Adipose tissue (tissue), 3 donors: ENCODE data around the gene TP53BP1. TPM values are rescaled to one million over a fixed set of nuclear protein-coding genes. Genes with fewer than 3 reads are reported as not detected.

Experiments
- H3K27ac ChIP-seq: one replicate; pipeline ENCODE4 v1.5.1; 2013; ENCODE audit warnings: low read depth, low read length
- WGBS, 3 donors: extraction: QIAGEN DNeasy Blood & Tissue Kit; methylation state at CpG; one replicate each; pipeline ENCODE4 v1.1.7; 2013; 5-methylcytosine and 5-hydroxymethylcytosine counted together
- polyA plus RNA-seq, 3 donors: library from polyadenylated mRNA; stranded (reverse); fragments of 200-250 nt; gene quantifications; one replicate each; pipeline ENCODE4 v1.2.3, GENCODE V29; 2013
- donor health status: healthy with polysubstance abuse.
- donor health status: Bipolar disorder and iron deficiency.
- donor health status: healthy.

TP53BP1 gene
- polyA plus RNA-seq, 3 donors, result 5.2 to 8.6 (median 5.5) TPM

- 73 to 89% (median 83%) methylated on average over 1 of the region's 1 CpG for WGBS, 3 donors
- no peak overlapping the region for H3K27ac ChIP-seq
Measured at GRCh38 chr15:43508421-43508820, 15.5 kb upstream of the TP53BP1 start.

DNA sequence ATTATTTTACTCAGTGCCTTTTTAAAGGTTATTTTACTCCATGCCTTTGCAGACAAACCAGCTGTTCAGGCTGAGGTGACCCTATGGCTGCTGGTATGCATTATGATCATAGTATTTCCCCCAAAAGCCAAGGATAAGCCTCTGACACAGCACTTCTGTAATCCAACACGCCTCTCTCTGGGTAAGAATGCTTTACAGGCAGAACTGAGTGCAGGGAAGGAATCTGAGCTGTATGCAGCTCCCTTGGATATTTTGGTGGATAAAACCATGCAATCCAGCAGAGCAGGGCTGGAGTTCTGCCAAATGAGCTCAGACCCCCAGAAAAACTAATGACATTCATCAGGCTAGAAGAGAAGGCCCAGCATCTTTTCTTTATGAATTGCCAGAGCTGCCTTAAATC, 12.8 kb upstream of the TP53BP1 start:
- no peak overlapping the region for H3K27ac ChIP-seq
- 48 to 71% (median 58%) methylated on average over 1 of the region's 1 CpG for WGBS, 3 donors

GRCh38 chr15:43499635-43500034, 6.7 kb upstream of the TP53BP1 start:
- WGBS, 3 donors, result 89 to 91% (median 91%) methylated on average over 1 of the region's 1 CpG
- no peak overlapping the region for H3K27ac ChIP-seq

DNA sequence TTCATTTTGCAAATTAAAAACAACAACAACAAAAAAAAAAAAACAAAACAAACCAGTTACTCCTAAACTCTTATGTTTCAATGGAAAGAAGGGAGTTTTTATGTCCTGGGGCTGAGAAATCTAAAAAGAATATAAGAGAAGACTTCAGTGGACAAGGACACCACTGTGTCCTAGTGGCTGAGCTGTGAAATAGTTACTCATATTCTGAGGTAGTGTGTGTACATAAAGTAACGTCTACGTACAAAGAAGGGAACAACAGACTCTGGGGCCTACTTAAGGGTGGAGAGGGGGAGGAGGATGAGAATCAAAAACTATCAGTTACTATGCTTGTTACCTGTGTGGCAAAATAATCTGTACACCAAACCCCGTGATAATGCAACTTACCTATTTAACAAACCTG, 6.0 kb upstream of the TP53BP1 start:
- H3K27ac ChIP-seq, result no peak overlapping the region
- WGBS, 3 donors, result 69% methylated on average over 3 of the region's 3 CpGs

GRCh38 chr15:43493703-43494472, 932 bp upstream of the TP53BP1 start:
- H3K27ac ChIP-seq, result no peak overlapping the region
- 66 to 73% (median 67%) methylated on average over 7 of the region's 7 CpGs for WGBS, 3 donors

- no peak overlapping the region for H3K27ac ChIP-seq
Measured at GRCh38 chr15:43492266-43492665, 690 bp downstream of the TP53BP1 start.

GRCh38 chr15:43489191-43489590, 3.8 kb downstream of the TP53BP1 start:
- 9 to 10% (median 10%) methylated on average over 1 of the region's 1 CpG for WGBS, 3 donors
- H3K27ac ChIP-seq, result no peak overlapping the region

More at GRCh38 chr15:43492266-43492665, 690 bp downstream of the TP53BP1 start:
- 6 to 14% (median 11%) methylated on average over 7 of the region's 7 CpGs for WGBS, 3 donors

- 87 to 88% (median 87%) methylated on average over 3 of the region's 3 CpGs for WGBS, 3 donors
- no peak overlapping the region for H3K27ac ChIP-seq
Measured at GRCh38 chr15:43488790-43489189, 4.2 kb downstream of the TP53BP1 start.

GRCh38 chr15:43487271-43487895, 5.6 kb downstream of the TP53BP1 start:
- no peak overlapping the region for H3K27ac ChIP-seq
- WGBS, 3 donors, result 89 to 96% (median 95%) methylated on average over 6 of the region's 6 CpGs

DNA sequence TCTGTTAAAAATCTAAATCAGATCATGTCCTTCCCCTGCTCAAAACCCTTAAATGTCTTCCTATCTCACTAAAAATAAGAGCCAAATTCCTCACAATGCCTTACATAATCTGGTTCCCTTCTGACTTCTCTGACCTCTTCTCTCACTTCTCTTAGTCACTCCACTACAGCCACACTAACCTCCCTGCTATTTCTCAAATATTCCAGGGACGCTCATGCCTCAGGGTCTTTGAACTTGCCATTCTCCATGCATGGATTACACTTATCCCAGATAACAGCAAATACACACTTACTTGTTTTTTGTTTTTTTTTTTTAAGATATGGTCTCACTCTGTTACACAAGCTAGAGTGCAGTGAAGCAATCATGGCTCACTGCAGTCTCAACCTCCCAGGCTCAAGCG, 8.5 kb downstream of the TP53BP1 start:
- 88 to 95% (median 94%) methylated on average over 2 of the region's 2 CpGs for WGBS, 3 donors
- no peak overlapping the region for H3K27ac ChIP-seq

DNA sequence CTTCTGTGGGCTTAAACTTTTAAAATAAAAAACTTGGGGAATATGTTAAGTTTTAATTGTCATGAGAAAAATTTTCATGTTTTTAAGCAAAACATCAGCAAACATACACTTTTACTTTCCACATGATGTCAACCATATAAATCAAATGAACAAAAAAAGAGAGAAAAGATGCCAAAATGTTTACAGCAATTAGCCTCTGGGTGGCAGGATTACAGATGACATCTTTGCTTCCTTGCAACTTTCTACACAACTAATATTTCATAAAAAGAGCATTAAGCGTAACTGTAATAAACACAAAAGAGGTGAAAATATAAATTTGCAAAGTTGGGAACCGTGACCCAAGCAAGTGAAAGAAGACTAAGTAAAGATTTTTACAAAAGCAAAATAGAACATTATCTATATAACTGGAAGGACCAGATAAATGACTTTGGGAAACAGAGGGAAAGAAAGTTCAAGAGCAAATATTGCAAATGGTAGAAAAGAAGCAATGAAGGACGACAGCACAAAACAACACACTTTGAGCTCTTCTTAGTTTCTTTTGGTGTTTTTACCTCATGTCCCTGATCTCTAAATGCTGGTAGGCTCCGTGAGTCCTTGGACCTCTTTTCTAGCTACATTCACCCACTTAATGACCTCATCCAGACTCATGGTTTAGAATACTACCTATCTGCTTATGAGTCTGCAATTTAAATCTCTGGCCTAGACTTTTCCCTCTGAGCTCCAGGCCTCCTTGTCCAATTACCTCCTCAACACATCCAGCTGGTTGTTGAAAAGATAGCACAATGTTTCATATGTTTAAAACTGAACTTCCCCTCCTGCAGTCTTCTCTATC, 9.4 kb downstream of the TP53BP1 start:
- H3K27ac ChIP-seq, result no peak overlapping the region
- 71 to 74% (median 71%) methylated on average over 4 of the region's 4 CpGs for whole genome bisulfite sequencing, 3 donors

- H3K27ac ChIP-seq, result no peak overlapping the region
- 95 to 97% (median 96%) methylated on average over 15 to 25 of the region's 25 CpGs for WGBS, 3 donors
Measured at GRCh38 chr15:43473885-43474284, 19.1 kb downstream of the TP53BP1 start.

GRCh38 chr15:43471975-43472374, 21.0 kb downstream of the TP53BP1 start:
- no peak overlapping the region for H3K27ac ChIP-seq

DNA sequence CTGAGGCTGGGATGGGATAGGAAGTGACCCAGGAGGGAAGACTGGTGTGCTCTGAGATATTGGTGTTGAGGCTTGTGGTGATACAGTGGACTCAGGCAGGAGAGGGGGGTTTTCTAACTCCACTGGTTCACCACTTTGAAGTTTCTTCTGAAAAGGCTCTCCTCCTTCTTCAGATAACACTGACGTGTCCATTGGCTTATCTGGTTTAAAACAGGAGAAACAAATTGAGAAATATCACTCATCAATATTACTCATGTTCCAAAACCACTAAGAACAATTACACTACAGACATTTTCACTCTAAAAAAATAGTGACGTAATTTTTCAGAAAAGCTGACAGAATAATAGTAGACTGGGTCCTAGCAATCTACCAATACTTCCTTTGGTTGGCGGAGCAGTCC, 23.1 kb downstream of the TP53BP1 start:
- H3K27ac ChIP-seq, result no peak overlapping the region
- WGBS, 3 donors, result 78 to 86% (median 85%) methylated on average over 3 of the region's 3 CpGs

DNA sequence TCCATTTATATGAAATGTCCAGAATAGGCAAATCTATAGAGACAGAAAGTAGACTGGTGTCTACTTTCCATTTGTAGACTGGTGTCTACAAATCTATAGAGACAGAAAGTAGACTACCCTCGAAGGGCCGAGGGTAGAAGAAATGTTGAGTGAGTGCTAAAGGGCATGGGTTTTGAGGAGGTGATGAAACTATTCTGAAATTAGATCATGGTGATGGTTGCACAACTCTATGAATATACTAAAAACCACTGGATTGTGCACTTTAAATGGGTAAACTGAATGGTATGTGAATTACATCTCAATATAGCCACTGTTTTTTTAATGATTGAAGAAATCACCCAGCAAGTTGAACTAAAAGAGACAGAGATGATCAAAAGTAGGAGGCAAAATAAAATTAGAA, 27.9 kb downstream of the TP53BP1 start:
- 56 to 78% (median 58%) methylated on average over 2 of the region's 2 CpGs for WGBS, 3 donors
- no peak overlapping the region for H3K27ac ChIP-seq

DNA sequence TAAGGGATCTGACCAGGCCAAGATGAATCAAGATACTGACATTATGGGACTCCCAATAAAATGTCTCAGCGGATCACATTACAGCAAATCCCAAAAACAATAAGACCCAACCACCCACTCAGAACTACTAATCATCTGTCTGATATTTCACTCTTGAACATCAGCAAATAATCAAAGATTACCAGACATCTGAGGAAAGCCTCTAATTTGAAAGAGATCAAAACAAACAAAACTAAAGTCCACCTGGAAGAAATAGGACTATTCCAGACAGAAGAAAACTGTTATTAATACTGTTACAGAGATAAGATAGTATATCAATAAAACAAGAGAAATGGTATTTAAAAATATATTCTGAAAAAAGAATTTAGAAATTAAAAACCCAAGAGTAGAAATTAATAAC, 29.0 kb downstream of the TP53BP1 start:
- 100% methylated on average over 1 of the region's 1 CpG for WGBS, 3 donors
- no peak overlapping the region for H3K27ac ChIP-seq

GRCh38 chr15:43463507-43463906, 29.4 kb downstream of the TP53BP1 start:
- no peak overlapping the region for H3K27ac ChIP-seq
- WGBS, 3 donors, result 68 to 86% (median 75%) methylated on average over 1 of the region's 1 CpG

GRCh38 chr15:43449981-43450380, 43.0 kb downstream of the TP53BP1 start:
- H3K27ac ChIP-seq, result no peak overlapping the region
- WGBS, 3 donors, result 91 to 97% (median 96%) methylated on average over 1 of the region's 1 CpG

DNA sequence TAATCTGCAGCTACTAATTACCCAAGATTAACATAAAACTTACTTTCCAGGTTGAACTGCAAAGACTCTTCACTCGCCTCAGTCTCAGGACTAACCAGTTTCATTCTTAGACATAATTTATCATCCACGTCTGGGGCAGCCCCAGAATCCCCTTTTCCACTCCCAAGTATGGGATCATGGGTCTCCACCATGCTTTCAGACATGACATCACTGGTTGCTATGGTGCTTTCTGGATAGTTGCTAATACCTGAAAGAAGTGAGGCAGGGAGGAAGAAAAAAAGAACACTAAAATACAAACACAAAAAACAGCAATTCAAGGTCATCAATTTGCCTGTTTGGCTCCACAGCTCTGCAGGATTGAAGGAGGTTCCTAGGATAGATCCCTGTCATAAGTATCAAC, 46.6 kb downstream of the TP53BP1 start:
- no peak overlapping the region for H3K27ac ChIP-seq
- 76 to 87% (median 82%) methylated on average over 2 of the region's 2 CpGs for WGBS, 3 donors
